Gastrocnemius medialis (tissue), 4 donors: ENCODE data around the gene CRYBG1.

ENCODE experiments used
- CTCF ChIP-seq, 5 experiments: fragments of 450-650 bp in 3 of 5; fragments of 200-600 bp in 2 of 5; sonication (generic) in 2 of 5; IDR thresholded peaks in 4 of 5; conservative IDR thresholded peaks in 1 of 5; 1 replicate in 4 of 5; 2 replicates in 1 of 5; pipeline ENCODE4 v1.5.1; 2016 to 2019; ENCODE audit warnings: antibody characterized with exemption in 5 of 5, mild to moderate bottlenecking in 3 of 5, moderate library complexity in 3 of 5
- POLR2A ChIP-seq, 2 donors: fragments of 450-650 bp; IDR thresholded peaks; one replicate each; pipeline ENCODE4 v1.6.1; 2017; ENCODE audit warnings: antibody characterized with exemption in 2 of 2, mild to moderate bottlenecking in 2 of 2, moderate library complexity in 2 of 2

- TF ChIP-seq POLR2A (IDR thresholded peaks at IDR 0.05): no peak
- no peak for TF ChIP-seq CTCF (IDR thresholded peaks at IDR 0.05 in 4 of 5, conservative IDR thresholded peaks at IDR 0.05 in 1 of 5)
Measured at GRCh38 chr6:106415921-106416320, 55.4 kb downstream of the CRYBG1 start.
